ENCODE data around the gene C16orf82. TPM values are rescaled to one million over a fixed set of nuclear protein-coding genes. Genes with fewer than 3 reads are reported as not detected.

C16orf82 gene
- total and polyA plus RNA-seq, 4 donors: not detected

- peaks cover 0 to 8% (median 2%) of the 10 kb centered on the region in 4 donors for H3K9me3 ChIP-seq (ENCODE audit: control insufficient read depth in 4 of 4, insufficient read depth in 3 of 4, low read length in 3 of 4)
- H3K4me1 ChIP-seq (ENCODE audit: control insufficient read depth in 5 of 5, insufficient read depth in 5 of 5, low read length in 5 of 5): peaks cover 0 to 6% (median 0%) of the 10 kb centered on the region in 5 donors
- DNase-seq (no peak), ATAC-seq (ENCODE audit: insufficient read depth, low FRiP score) (no peak)
- H3K27me3 ChIP-seq (ENCODE audit: control insufficient read depth in 3 of 3, insufficient read depth in 3 of 3, low read length in 2 of 3): no peaks in the 10 kb centered on the region
- H3K9ac ChIP-seq (ENCODE audit: insufficient read depth in 1 of 2, low read length in 2 of 2): no peak overlapping the region
- no peak overlapping the region for H3K4me3 ChIP-seq
- no peak overlapping the region for H3K27ac ChIP-seq (ENCODE audit: low read depth in 1 of 2, low read length in 1 of 2)
- 89 to 90% methylated on average over 3 of the region's 3 CpGs for WGBS, 2 donors
- TF ChIP-seq CTCF (IDR thresholded peaks at IDR 0.05; ENCODE audit: control extremely low read depth, extremely low read depth): no peak
- H3K36me3 ChIP-seq (ENCODE audit: control insufficient read depth in 4 of 4, insufficient read depth in 4 of 4, low read length in 4 of 4): no peaks in the 10 kb centered on the region
Measured at GRCh38 chr16:27098366-27099049, 31.8 kb downstream of the C16orf82 start.

DNA sequence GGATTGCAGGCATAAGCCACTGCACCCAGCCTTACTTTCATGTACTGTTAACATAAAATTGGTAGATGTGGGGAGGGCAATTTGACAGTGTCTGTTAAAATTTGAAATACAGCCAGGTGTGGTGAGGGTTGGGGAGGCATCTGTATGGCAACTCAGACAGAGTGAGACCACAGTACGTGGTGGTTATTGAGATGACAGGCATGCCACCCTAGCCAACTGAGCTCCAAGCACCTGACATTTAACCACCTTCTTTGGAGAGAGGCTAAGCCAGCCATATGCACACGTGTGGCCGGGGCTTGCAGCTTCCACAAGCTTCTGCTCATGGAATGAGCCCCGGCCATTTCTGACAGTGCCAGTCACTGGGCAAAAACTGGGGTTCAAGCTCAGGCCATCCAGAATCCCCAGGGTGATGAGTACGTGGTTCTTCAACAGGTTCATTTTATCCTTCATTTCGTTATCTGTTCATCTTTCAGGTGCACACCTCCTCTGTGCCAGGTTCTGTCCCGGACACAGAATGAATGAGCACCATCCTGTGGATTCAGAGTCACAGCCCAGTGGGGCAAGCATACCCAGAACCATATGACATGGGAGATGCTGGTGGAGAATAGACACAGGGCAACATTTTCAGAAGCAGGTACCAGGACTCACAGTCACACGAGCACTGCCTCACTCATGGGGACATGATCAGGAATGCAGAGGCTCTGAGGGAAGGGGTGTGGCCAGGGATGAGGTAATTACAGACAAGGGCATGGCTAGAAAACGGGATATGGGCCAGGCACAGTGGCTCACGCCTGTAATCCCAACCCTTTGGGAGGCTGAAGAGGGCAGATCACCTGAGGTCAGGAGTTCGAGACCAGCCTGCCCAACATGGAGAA lies 36.2 kb downstream of the C16orf82 start:
- no peaks in the 10 kb centered on the region for H3K4me1 ChIP-seq (ENCODE audit: control insufficient read depth in 5 of 5, insufficient read depth in 5 of 5, low read length in 5 of 5)
- no peak for DNase-seq
- no peaks in the 10 kb centered on the region for H3K27me3 ChIP-seq (ENCODE audit: control insufficient read depth in 3 of 3, insufficient read depth in 3 of 3, low read length in 2 of 3)
- H3K36me3 ChIP-seq (ENCODE audit: control insufficient read depth in 4 of 4, insufficient read depth in 4 of 4, low read length in 4 of 4): no peaks in the 10 kb centered on the region
- no peak overlapping the region for H3K9ac ChIP-seq (ENCODE audit: insufficient read depth in 1 of 2, low read length in 2 of 2)
- H3K4me3 ChIP-seq: no peak overlapping the region
- H3K27ac ChIP-seq (ENCODE audit: low read depth in 1 of 2, low read length in 1 of 2): no peak overlapping the region
- 71 to 78% methylated on average over 11 of the region's 11 CpGs for WGBS, 2 donors
- peaks cover 0 to 9% (median 0%) of the 10 kb centered on the region in 4 donors for H3K9me3 ChIP-seq (ENCODE audit: control insufficient read depth in 4 of 4, insufficient read depth in 3 of 4, low read length in 3 of 4)
- TF ChIP-seq CTCF (IDR thresholded peaks at IDR 0.05; ENCODE audit: control extremely low read depth, extremely low read depth): no peak
- no peak for ATAC-seq (ENCODE audit: insufficient read depth, low FRiP score)

GRCh38 chr16:27103954-27104353 lies 37.2 kb downstream of the C16orf82 start:
- H3K9ac ChIP-seq (ENCODE audit: insufficient read depth in 1 of 2, low read length in 2 of 2): no peak overlapping the region
- no peak for DNase-seq
- no peaks in the 10 kb centered on the region for H3K27me3 ChIP-seq (ENCODE audit: control insufficient read depth in 3 of 3, insufficient read depth in 3 of 3, low read length in 2 of 3)
- 77 to 79% methylated on average over 1 of the region's 1 CpG for WGBS, 2 donors
- no peak overlapping the region for H3K4me3 ChIP-seq
- H3K27ac ChIP-seq (ENCODE audit: low read depth in 1 of 2, low read length in 1 of 2): no peak overlapping the region
- no peaks in the 10 kb centered on the region for H3K4me1 ChIP-seq (ENCODE audit: control insufficient read depth in 5 of 5, insufficient read depth in 5 of 5, low read length in 5 of 5)
- H3K36me3 ChIP-seq (ENCODE audit: control insufficient read depth in 4 of 4, insufficient read depth in 4 of 4, low read length in 4 of 4): no peaks in the 10 kb centered on the region
- H3K9me3 ChIP-seq (ENCODE audit: control insufficient read depth in 4 of 4, insufficient read depth in 3 of 4, low read length in 3 of 4): peaks cover 0 to 9% (median 0%) of the 10 kb centered on the region in 4 donors
- no peak for ATAC-seq (ENCODE audit: insufficient read depth, low FRiP score)
- no peak for TF ChIP-seq CTCF (IDR thresholded peaks at IDR 0.05; ENCODE audit: control extremely low read depth, extremely low read depth)

All from lung (tissue), 12 donors.